Brain microvascular endothelial cell (primary cell): ENCODE results near the gene PHF21A.

Source experiments
- DNase-seq: peaks from one replicate; pipeline ENCODE4 v3.0.0-alpha.2; 2020
- H3K27ac ChIP-seq: fragments of 250-450 bp; sonication (Bioruptor Pico); 2 replicates; pipeline ENCODE4 v1.5.1; 2020; ENCODE audit warnings: mild to moderate bottlenecking, moderate library complexity
- H3K27me3 ChIP-seq: fragments of 250-450 bp; sonication (Bioruptor Pico); replicated peaks from 2 replicates; pipeline ENCODE4 v1.5.1; 2020; ENCODE audit warnings: mild to moderate bottlenecking
- H3K36me3 ChIP-seq: fragments of 250-450 bp; sonication (Bioruptor Pico); replicated peaks from 2 replicates; pipeline ENCODE4 v1.5.1; 2020; ENCODE audit warnings: mild to moderate bottlenecking
- H3K4me3 ChIP-seq: 2 replicates; pipeline ENCODE4 v1.5.1; 2011; ENCODE audit warnings: low read depth, mild to moderate bottlenecking, control low read depth, low read length, moderate library complexity
- in situ Hi-C: cut with HindIII; loops from 2 replicates; pipeline ENCODE4 v1.10.0; 2017; ENCODE audit warnings: low sequenced_read_pairs, low pct_ligation_motif_present
- TF ChIP-seq, protein P1 (sequence below): IDR thresholded peaks from 2 replicates; pipeline ENCODE4 v1.5.1; 2011; ENCODE audit warnings: low read depth, mild to moderate bottlenecking, moderate library complexity, low read length, control low read depth, inconsistent platforms; ENCODE audit errors: missing control alignments

Gene PHF21A

DNA sequence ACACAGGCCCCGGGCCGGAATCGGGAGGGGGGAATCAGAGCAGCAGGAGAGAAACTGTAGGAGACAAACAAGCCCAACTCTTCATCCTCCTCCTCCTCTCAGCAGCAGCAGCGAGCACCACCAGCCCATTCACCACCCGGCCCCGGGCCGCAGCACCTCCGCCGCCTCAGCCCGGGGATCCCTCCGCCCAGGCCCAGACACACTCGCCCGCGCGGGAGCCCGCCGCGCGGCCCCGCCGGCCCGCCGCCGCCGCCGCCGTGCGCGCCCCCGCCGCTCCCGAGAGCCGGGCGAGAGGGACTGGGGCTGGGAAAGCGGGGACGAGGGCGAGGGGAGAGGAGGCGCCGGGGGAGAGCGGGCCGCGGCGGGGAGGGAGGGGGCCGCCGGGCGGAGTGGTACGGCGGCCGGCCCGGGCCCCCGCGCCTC lies at the start of gene PHF21A:
PHF21A (minus strand) TSS at position 154 of the 423 bp plus-strand sequence. CDS start 37,235 bp downstream, outside the sequence.
- Histone ChIP-seq H3K27ac (peak within 1 kb of the TSS; percentile 39), H3K27me3 (no peaks in the 10 kb centered on the region), H3K36me3 (no peaks in the 10 kb centered on the region), H3K4me3 (peak within 1 kb of the TSS; percentile 68)
- TF ChIP-seq, protein P1, sequence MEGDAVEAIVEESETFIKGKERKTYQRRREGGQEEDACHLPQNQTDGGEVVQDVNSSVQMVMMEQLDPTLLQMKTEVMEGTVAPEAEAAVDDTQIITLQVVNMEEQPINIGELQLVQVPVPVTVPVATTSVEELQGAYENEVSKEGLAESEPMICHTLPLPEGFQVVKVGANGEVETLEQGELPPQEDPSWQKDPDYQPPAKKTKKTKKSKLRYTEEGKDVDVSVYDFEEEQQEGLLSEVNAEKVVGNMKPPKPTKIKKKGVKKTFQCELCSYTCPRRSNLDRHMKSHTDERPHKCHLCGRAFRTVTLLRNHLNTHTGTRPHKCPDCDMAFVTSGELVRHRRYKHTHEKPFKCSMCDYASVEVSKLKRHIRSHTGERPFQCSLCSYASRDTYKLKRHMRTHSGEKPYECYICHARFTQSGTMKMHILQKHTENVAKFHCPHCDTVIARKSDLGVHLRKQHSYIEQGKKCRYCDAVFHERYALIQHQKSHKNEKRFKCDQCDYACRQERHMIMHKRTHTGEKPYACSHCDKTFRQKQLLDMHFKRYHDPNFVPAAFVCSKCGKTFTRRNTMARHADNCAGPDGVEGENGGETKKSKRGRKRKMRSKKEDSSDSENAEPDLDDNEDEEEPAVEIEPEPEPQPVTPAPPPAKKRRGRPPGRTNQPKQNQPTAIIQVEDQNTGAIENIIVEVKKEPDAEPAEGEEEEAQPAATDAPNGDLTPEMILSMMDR = no peak
- DNase-seq = peak; percentile 87
- in situ Hi-C loops = no loop called here

DNA sequence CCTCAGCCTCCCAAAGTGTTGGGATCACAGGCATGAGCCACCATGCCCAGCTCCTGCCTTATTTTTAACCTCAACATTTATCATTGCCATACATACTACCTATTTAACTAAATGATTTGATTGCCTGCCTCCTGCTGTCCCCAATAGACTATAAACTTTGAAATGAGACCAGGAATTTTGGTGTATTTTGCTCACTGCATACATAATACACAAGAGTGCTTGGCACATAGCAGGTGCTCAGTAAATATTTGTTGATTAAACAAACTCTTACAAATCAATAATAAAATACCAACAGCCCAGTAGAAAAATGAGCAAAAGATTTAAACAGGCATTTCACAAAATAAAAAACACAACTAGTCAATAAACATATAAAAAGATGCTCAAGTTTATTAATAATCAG lies 49.5 kb upstream of the PHF21A start:
- in situ Hi-C loops = no loop called here
- Histone ChIP-seq H3K36me3 (no peaks in the 10 kb centered on the region), H3K27ac (no peak overlapping the region), H3K4me3 (no peak overlapping the region), H3K27me3 (no peaks in the 10 kb centered on the region)
- TF ChIP-seq, protein P1 = no peak
- no peak for DNase-seq

DNA sequence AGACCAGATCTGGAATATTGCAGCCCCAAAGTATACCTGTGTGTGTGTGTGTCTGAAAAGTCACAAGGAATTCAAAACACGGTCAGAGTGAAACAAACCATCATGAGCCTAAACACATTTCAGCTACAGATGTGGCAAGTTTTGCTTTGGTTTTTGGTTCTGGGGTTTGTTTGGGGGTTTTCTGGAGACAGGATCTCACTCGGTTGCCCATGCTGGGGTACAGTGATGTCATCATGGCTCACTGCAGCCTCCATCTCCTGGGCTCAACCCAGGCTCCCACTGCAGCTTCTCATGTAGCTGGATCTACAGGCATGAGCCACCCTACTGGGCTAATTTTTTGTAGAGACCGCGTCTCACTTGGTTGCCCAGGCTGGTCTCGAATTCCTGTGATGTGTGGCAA lies 41.4 kb upstream of the PHF21A start:
- TF ChIP-seq, protein P1 = no peak
- Histone ChIP-seq H3K36me3 (no peaks in the 10 kb centered on the region), H3K27ac (no peak overlapping the region), H3K4me3 (no peak overlapping the region), H3K27me3 (peaks cover 15% of the 10 kb centered on the region)
- DNase-seq = no peak
- in situ Hi-C loops = no loop called here

DNA sequence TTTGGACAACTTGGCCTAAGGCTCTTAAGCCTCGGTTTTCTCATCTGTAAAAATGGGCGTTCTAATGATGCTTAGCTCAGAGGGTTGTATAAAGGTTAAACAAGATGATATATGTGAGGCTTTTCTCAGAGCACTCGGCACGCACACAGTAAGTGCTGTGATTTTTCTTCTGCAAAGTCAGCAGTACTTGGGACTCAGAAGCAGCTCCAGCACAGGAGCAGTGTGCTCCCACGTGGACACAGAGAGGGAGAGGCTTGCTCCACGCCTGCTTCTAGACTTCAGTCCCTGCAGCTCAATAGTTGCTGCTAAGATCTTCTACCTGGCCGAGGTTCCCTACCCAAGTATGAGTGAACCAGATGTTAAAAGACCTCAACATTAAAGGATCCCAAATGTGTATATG lies 39.9 kb upstream of the PHF21A start:
- in situ Hi-C loops = no loop called here
- no peak for DNase-seq
- Histone ChIP-seq H3K27ac (no peak overlapping the region), H3K27me3 (peaks cover 15% of the 10 kb centered on the region), H3K36me3 (no peaks in the 10 kb centered on the region), H3K4me3 (no peak overlapping the region)
- TF ChIP-seq, protein P1 = no peak

DNA sequence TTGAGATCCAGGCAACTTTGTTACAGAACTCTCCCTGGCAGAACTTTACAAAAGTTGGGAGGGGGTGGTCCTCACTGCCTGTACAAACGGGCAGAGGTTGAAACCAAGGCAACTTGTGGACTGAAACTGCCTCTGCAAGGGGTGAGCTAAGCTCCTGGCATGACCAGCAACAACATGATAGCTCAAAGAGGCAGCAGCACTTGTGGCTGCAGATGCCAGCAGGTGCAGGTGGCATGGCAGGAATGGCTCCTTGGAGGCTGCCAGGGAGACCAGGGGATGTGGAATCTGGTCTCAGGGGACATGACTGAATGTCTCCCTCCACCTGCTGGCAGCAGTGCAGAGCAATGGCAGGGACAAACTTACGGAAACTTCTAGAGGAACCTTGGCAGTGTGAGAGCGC lies 38.8 kb upstream of the PHF21A start:
- TF ChIP-seq, protein P1 = no peak
- Histone ChIP-seq H3K27ac (no peak overlapping the region), H3K4me3 (no peak overlapping the region), H3K36me3 (no peaks in the 10 kb centered on the region), H3K27me3 (peaks cover 15% of the 10 kb centered on the region)
- DNase-seq = no peak
- in situ Hi-C loops = no loop called here

DNA sequence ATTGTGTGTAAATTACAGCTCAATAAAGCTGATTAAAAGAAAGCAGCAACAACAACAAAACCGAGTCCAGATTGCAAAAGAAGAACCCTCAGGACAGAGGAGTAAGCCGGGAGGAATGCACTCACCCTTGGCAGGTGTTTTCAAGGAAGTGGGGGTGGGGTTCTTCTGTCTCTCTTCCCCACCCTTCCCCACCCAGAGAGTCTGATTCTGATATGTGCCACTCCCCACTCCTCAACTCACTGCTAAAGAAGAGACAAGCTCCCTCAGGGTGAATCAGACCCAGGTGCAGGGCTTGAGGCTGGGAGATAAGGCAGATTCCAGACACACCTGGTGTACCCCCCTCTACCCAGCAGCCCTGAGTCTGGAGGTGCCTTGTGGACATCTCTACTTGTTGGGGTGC lies 38.4 kb upstream of the PHF21A start:
- Histone ChIP-seq H3K27me3 (peaks cover 15% of the 10 kb centered on the region), H3K36me3 (no peaks in the 10 kb centered on the region), H3K4me3 (no peak overlapping the region), H3K27ac (no peak overlapping the region)
- DNase-seq = no peak
- TF ChIP-seq, protein P1 = no peak
- in situ Hi-C loops = no loop called here
